ENCODE measurements around the gene FLNB. TPM values are rescaled to one million over a fixed set of nuclear protein-coding genes. Genes with fewer than 3 reads are reported as not detected.

Gene FLNB, protein sequence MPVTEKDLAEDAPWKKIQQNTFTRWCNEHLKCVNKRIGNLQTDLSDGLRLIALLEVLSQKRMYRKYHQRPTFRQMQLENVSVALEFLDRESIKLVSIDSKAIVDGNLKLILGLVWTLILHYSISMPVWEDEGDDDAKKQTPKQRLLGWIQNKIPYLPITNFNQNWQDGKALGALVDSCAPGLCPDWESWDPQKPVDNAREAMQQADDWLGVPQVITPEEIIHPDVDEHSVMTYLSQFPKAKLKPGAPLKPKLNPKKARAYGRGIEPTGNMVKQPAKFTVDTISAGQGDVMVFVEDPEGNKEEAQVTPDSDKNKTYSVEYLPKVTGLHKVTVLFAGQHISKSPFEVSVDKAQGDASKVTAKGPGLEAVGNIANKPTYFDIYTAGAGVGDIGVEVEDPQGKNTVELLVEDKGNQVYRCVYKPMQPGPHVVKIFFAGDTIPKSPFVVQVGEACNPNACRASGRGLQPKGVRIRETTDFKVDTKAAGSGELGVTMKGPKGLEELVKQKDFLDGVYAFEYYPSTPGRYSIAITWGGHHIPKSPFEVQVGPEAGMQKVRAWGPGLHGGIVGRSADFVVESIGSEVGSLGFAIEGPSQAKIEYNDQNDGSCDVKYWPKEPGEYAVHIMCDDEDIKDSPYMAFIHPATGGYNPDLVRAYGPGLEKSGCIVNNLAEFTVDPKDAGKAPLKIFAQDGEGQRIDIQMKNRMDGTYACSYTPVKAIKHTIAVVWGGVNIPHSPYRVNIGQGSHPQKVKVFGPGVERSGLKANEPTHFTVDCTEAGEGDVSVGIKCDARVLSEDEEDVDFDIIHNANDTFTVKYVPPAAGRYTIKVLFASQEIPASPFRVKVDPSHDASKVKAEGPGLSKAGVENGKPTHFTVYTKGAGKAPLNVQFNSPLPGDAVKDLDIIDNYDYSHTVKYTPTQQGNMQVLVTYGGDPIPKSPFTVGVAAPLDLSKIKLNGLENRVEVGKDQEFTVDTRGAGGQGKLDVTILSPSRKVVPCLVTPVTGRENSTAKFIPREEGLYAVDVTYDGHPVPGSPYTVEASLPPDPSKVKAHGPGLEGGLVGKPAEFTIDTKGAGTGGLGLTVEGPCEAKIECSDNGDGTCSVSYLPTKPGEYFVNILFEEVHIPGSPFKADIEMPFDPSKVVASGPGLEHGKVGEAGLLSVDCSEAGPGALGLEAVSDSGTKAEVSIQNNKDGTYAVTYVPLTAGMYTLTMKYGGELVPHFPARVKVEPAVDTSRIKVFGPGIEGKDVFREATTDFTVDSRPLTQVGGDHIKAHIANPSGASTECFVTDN (N-terminal part only)
- total RNA-seq (ENCODE audit: low replicate concordance) = 43.9 and 249 TPM in 2 replicates

DNA sequence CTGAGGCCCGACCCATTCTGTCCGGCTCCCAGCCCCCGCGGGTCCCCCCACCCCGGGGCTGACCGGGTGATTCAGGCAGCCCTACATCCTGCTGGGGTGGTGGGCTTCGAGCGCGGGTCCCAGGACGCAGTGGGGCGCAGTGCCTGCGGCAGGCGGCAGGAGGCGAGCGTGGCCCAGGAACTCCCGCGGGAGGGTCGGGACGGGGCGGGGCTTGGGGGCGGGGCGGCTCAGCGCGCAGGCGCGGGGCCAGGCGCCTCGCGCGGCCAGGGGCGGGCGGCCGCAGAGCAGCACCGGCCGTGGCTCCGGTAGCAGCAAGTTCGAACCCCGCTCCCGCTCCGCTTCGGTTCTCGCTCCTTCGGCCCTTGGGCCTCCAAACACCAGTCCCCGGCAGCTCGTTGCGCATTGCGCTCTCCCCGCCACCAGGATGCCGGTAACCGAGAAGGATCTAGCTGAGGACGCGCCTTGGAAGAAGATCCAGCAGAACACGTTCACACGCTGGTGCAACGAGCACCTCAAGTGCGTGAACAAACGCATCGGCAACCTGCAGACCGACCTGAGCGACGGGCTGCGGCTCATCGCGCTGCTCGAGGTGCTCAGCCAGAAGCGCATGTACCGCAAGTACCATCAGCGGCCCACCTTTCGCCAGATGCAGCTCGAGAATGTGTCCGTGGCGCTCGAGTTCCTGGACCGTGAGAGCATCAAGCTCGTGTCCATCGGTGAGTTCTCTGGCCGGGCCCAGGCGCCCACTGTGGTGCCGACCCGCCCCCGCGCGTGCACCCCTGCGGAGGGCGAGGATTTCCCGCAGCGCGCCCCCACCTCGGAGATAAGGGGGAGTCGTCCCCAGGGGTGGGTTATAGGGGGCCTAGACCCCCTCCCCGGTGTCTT, at the start of gene FLNB:
TSS of gene FLNB (plus strand) at position 282 of the 885 bp plus-strand sequence. CDS start at position 425, 143 bp downstream.

DNA sequence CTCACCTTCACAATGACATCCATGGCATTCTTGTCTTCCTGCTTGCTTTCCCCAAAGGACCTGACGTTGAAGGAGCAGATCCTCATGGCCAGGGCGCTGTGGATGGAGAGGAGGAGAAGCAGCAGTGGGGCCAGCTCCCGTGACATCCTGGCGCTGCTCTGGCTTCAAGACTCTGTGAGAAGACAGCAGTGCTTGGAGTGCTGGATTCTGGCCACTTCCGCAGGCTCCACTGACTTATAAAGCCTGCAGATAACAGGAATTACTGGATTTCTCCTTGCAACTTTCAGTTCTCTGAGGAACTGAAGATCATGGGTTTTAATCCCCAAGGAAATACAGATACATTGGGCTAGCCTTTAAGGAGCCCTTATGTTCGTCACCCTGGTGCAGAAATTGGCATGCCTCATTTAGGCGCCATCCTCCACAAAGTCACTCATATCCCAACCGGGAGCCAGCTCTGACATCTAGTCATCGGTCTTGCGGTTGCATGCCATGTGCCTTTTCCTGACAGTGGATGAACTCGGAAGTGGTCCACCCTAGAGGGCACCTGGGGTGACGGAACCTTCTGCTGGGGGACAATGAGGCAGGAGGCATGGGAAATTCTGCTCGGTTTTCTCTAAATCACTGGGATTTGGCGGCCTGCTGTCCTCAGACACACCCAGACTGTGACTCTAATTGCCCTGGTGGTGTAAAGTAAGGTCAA, 202.7 kb downstream of the FLNB start, which contains the start of gene DNASE1L3:
TSS of gene DNASE1L3 (minus strand) at position 212 of the 700 bp plus-strand sequence. CDS start at position 146, 66 bp downstream.

Other genes starting within 250 kb of the FLNB start
- 0.12 TPM in 1 of 2 replicates, not detected in the other for gene DNASE1L3, start 202.6 kb downstream of the FLNB start, total RNA-seq (ENCODE audit: low replicate concordance)
- gene ABHD6, start 229.4 kb downstream of the FLNB start, total RNA-seq (ENCODE audit: low replicate concordance) = 5.6 and 7.1 TPM in 2 replicates